GM23338 (cell line): ENCODE results near the gene MICALL1. TPM values are rescaled to one million over a fixed set of nuclear protein-coding genes. Genes with fewer than 3 reads are reported as not detected.

Experiments
- ATAC-seq: fragments of 200-7000 bp; cut with Tn5 transposase; 3 replicates; pipeline ENCODE4 v1.9.1; 2020
- DNase-seq: peaks from one replicate; pipeline ENCODE4 v3.0.0-alpha.2; 2015; ENCODE audit warnings: low spot score
- H2AFZ ChIP-seq: fragments of 200-600 bp; sonication (generic); 2 replicates; pipeline ENCODE4 v1.8.0; 2016; ENCODE audit warnings: antibody characterized with exemption, mild to moderate bottlenecking, moderate library complexity
- H3F3A ChIP-seq: fragments of 200-600 bp; sonication (generic); replicated peaks from 2 replicates; pipeline ENCODE4 v1.8.0; 2017; ENCODE audit warnings: antibody characterized with exemption, mixed run types, low read depth
- H3K27ac ChIP-seq: fragments of 200-600 bp; sonication (generic); 2 replicates; pipeline ENCODE4 v1.6.1; 2016; ENCODE audit warnings: low read depth
- H3K27me3 ChIP-seq: fragments of 200-600 bp; sonication (generic); 2 replicates; pipeline ENCODE4 v1.8.0; 2016; ENCODE audit warnings: mild to moderate bottlenecking, mixed run types, moderate library complexity; ENCODE audit not compliant: insufficient read depth
- H3K36me3 ChIP-seq: fragments of 200-600 bp; sonication (generic); 2 replicates; pipeline ENCODE4 v1.8.0; 2016; ENCODE audit warnings: mild to moderate bottlenecking; ENCODE audit not compliant: insufficient read depth
- H3K4me1 ChIP-seq: fragments of 200-600 bp; sonication (generic); 2 replicates; pipeline ENCODE4 v1.8.0; 2016; ENCODE audit warnings: mild to moderate bottlenecking, moderate library complexity; ENCODE audit not compliant: insufficient read depth
- H3K4me2 ChIP-seq: fragments of 200-600 bp; sonication (generic); 2 replicates; pipeline ENCODE4 v1.7.1; 2017; ENCODE audit warnings: mixed run types
- H3K4me3 ChIP-seq: fragments of 200-600 bp; sonication (generic); 2 replicates; pipeline ENCODE4 v1.6.1; 2016; ENCODE audit warnings: mixed run types
- H3K79me2 ChIP-seq: fragments of 200-600 bp; sonication (generic); replicated peaks from 2 replicates; pipeline ENCODE4 v1.8.0; 2017; ENCODE audit warnings: mild to moderate bottlenecking; ENCODE audit not compliant: insufficient read depth
- H3K9me2 ChIP-seq: fragments of 200-600 bp; sonication (generic); 2 replicates; pipeline ENCODE4 v1.8.0; 2017; ENCODE audit not compliant: insufficient read depth
- H4K20me1 ChIP-seq: fragments of 200-600 bp; sonication (generic); replicated peaks from 2 replicates; pipeline ENCODE4 v1.8.0; 2017; ENCODE audit warnings: mild to moderate bottlenecking; ENCODE audit not compliant: insufficient read depth
- H3K27ac Mint-ChIP-seq: 2 replicates; pipeline ENCODE4 v1.8.0; 2020; ENCODE audit warnings: inconsistent platforms, mild to moderate bottlenecking, moderate library complexity, mixed read lengths
- H3K27me3 Mint-ChIP-seq: 3 replicates; pipeline ENCODE4 v1.8.0; 2022; ENCODE audit warnings: low read depth, mild to moderate bottlenecking, moderate library complexity, mixed read lengths, inconsistent platforms; ENCODE audit not compliant: insufficient read depth, poor library complexity
- H3K36me3 Mint-ChIP-seq: 3 replicates; pipeline ENCODE4 v1.8.0; 2021; ENCODE audit warnings: low read depth, mild to moderate bottlenecking, inconsistent platforms, moderate library complexity, mixed read lengths
- H3K4me1 Mint-ChIP-seq: 3 replicates; pipeline ENCODE4 v1.8.0; 2020; ENCODE audit warnings: mild to moderate bottlenecking, inconsistent platforms, mixed read lengths
- H3K4me3 Mint-ChIP-seq: 3 replicates; pipeline ENCODE4 v1.8.0; 2021; ENCODE audit warnings: moderate library complexity, mild to moderate bottlenecking, inconsistent platforms, mixed read lengths
- H3K9me3 Mint-ChIP-seq: 3 replicates; pipeline ENCODE4 v1.8.0; 2020; ENCODE audit warnings: moderate library complexity, mild to moderate bottlenecking, inconsistent platforms, mixed read lengths
- CTCF ChIP-seq, 2 experiments: fragments of 200-600 bp in 1 of 2; sonication (generic) in 1 of 2; conservative IDR thresholded peaks; 2 replicates each; pipeline versions ENCODE4 v1.5.1 to v1.6.1; 2016 to 2017; ENCODE audit warnings: antibody characterized with exemption in 2 of 2, low read depth in 2 of 2, mild to moderate bottlenecking in 2 of 2, moderate library complexity in 1 of 2
- ETS1 ChIP-seq: IDR thresholded peaks from 2 replicates; pipeline ENCODE4 v1.6.1; 2016; ENCODE audit warnings: antibody characterized with exemption
- EZH2 ChIP-seq: fragments of 200-600 bp; sonication (generic); IDR thresholded peaks from one replicate; pipeline ENCODE4 v1.8.0; 2017; ENCODE audit warnings: antibody characterized with exemption, mild to moderate bottlenecking, low read depth; ENCODE audit not compliant: unreplicated experiment
- EZH2phosphoT487 ChIP-seq: fragments of 200-600 bp; sonication (generic); IDR thresholded peaks from one replicate; pipeline ENCODE4 v1.8.1; 2018; ENCODE audit warnings: antibody characterized with exemption; ENCODE audit not compliant: unreplicated experiment
- JUNB ChIP-seq: IDR thresholded peaks from one replicate; pipeline ENCODE4 v1.6.1; 2016; ENCODE audit warnings: antibody characterized with exemption; ENCODE audit not compliant: unreplicated experiment
- NANOG ChIP-seq: IDR thresholded peaks from 2 replicates; pipeline ENCODE4 v1.6.1; 2016; ENCODE audit warnings: antibody characterized with exemption, borderline replicate concordance
- POLR2AphosphoS5 ChIP-seq: IDR thresholded peaks from 2 replicates; pipeline ENCODE4 v1.6.1; 2016; ENCODE audit warnings: antibody characterized with exemption, low read depth
- ZNF331 ChIP-seq: fragments of 250-450 bp; sonication (Bioruptor Pico); IDR thresholded peaks from 2 replicates; pipeline ENCODE4 v1.5.0; 2020; ENCODE audit warnings: low read depth, mild to moderate bottlenecking, moderate library complexity
- ZNF462 ChIP-seq: fragments of 250-450 bp; sonication (Bioruptor Pico); IDR thresholded peaks from 2 replicates; pipeline ENCODE4 v1.5.0; 2020; ENCODE audit warnings: mild to moderate bottlenecking, moderate library complexity
- polyA plus RNA-seq: library from polyadenylated mRNA; unstranded; fragments of >200 nt; fragmentation: Nextera tagmentation; extraction: Ambion mirVana; gene quantifications from 2 replicates; pipeline ENCODE4 v1.2.1, GENCODE V29; 2016
- total RNA-seq: library from RNA; depleted of rRNA; stranded (reverse); fragments of >200 nt; shearing (Covaris generic); gene quantifications from 2 replicates; pipeline ENCODE4 v1.2.3, GENCODE V29; 2014

The MICALL1 gene
- total and polyA plus RNA-seq, 2 experiments from 2014 or later: 5.9 to 33.1 TPM

GRCh38 chr22:37970864-37971263 is 64.8 kb downstream of the MICALL1 start (continued):
- TF ChIP-seq CTCF (conservative IDR thresholded peaks at IDR 0.05; ENCODE audit: low read depth in 2 of 2): no peak
- no peak for TF ChIP-seq ZNF331 (CRISPR knock-in tag)
- TF ChIP-seq ETS1: no peak

- H3K4me1 ChIP-seq: peaks cover 17% of the 10 kb centered on the region
- peaks cover 31% of the 10 kb centered on the region for H3K4me1 Mint-ChIP-seq
- H3K9me3 Mint-ChIP-seq: no peaks in the 10 kb centered on the region; the same call in 2 of the 3 replicates
- peaks cover 9% of the 10 kb centered on the region; the same call in 1 of the 2 replicates for H3F3A ChIP-seq
- H3K27me3 Mint-ChIP-seq: peaks cover 20% of the 10 kb centered on the region
- no peak overlapping the region for H2AFZ ChIP-seq
- peaks cover 8% of the 10 kb centered on the region; the same call in 1 of the 2 replicates for H4K20me1 ChIP-seq
- peak overlapping the region; percentile 41; the same call in 1 of the 2 replicates for H3K4me3 ChIP-seq
- H3K27me3 ChIP-seq: no peaks in the 10 kb centered on the region
- no peaks in the 10 kb centered on the region for H3K9me2 ChIP-seq
- H3K4me2 ChIP-seq: peak overlapping the region; percentile 71
- no peaks in the 10 kb centered on the region for H3K79me2 ChIP-seq
- peak overlapping the region; percentile 90 for H3K27ac Mint-ChIP-seq
- H3K36me3 Mint-ChIP-seq: peaks cover 25% of the 10 kb centered on the region
- peak; percentile 76 for DNase-seq
- TF ChIP-seq EZH2: no peak
- 0 out of 2 replicates have a peak, but pooled peaks have one; percentile 36 for TF ChIP-seq POLR2AphosphoS5
- ATAC-seq: peak; percentile 85
- 0 out of 2 replicates have a peak, but pooled peaks cover 3% of the 10 kb centered on the region for H3K36me3 ChIP-seq
- H3K4me3 Mint-ChIP-seq: peak overlapping the region; percentile 55
- H3K27ac ChIP-seq: peak overlapping the region; percentile 81
Measured at GRCh38 chr22:37971475-37972434, 65.7 kb downstream of the MICALL1 start.

- no peak overlapping the region for H3K4me3 ChIP-seq
- DNase-seq: no peak
- H3K9me2 ChIP-seq: no peaks in the 10 kb centered on the region
- H4K20me1 ChIP-seq: peaks cover 8% of the 10 kb centered on the region; the same call in 1 of the 2 replicates
- Mint-ChIP-seq H3K36me3 (peaks cover 18% of the 10 kb centered on the region), H3K27me3 (peaks cover 20% of the 10 kb centered on the region), H3K27ac (peak overlapping the region; percentile 54), H3K9me3 (no peaks in the 10 kb centered on the region; the same call in 2 of the 3 replicates), H3K4me1 (peaks cover 28% of the 10 kb centered on the region), H3K4me3 (no peak overlapping the region; the same call in 2 of the 3 replicates)
- no peaks in the 10 kb centered on the region for H3K27me3 ChIP-seq
- no peaks in the 10 kb centered on the region for H3K79me2 ChIP-seq
- peaks cover 17% of the 10 kb centered on the region for H3K4me1 ChIP-seq
- H3K36me3 ChIP-seq: 0 out of 2 replicates have a peak, but pooled peaks cover 3% of the 10 kb centered on the region
- 0 out of 2 replicates have a peak overlapping the region, but pooled peaks have one; percentile 62 for H3K4me2 ChIP-seq
- peaks cover 4% of the 10 kb centered on the region; the same call in 1 of the 2 replicates for H3F3A ChIP-seq
- no peak overlapping the region for H2AFZ ChIP-seq
- no peak overlapping the region for H3K27ac ChIP-seq
- peak; percentile 7; the same call in 1 of the 3 replicates for ATAC-seq
- TF ChIP-seq EZH2phosphoT487: no peak
- TF ChIP-seq NANOG: no peak
- no peak for TF ChIP-seq JUNB
- no peak for TF ChIP-seq ZNF462 (CRISPR knock-in tag)
Measured at GRCh38 chr22:37972527-37972926, 66.4 kb downstream of the MICALL1 start.
